Measurements from ENCODE around the gene PDZD2.

DNA sequence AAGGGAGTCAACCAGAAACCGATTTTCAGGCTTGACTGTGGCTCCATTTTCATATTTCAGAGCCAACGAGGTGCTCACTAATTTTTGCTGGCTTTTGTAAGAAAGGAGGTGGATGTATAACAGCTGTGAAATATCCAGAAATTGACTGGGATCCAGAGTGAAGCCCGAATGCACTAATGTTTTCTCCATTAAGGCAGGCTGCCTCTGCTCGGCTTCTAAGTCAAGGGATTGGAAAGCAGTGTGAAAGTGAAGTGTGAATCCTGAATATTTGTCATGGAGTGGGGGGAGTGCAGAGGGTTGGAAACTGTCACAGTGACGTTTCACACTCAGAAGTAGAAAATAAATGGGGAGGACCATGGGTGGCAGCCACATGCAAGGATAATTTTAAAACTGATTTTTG, 297.8 kb downstream of the PDZD2 start:
- TF ChIP-seq CTCF (IDR thresholded peaks at IDR 0.05): no peak
- TF ChIP-seq POLR2A (IDR thresholded peaks at IDR 0.05): no peak
